HCT116 (cell line): ENCODE results near the gene PEAK3. TPM values are rescaled to one million over a fixed set of nuclear protein-coding genes. Genes with fewer than 3 reads are reported as not detected.

Source experiments
- ATAC-seq: fragments of 200-7000 bp; cut with Tn5 transposase; 2 replicates; pipeline ENCODE4 v1.9.1; 2020; ENCODE audit warnings: mild to moderate bottlenecking, moderate library complexity
- BruUV-seq: library from RNA; stranded (reverse); fragments of 400-500 nt; replicated peaks from 2 replicates; lab custom pipeline; 2021; lab: Mats Ljungman, UMichigan
- CTCF ChIA-PET: fragments of 300-600 bp; sonication (Branson Sonifier 250); formaldehyde crosslinking; loops from one replicate; lab custom pipeline; 2021; ENCODE audit warnings: antibody characterized with exemption; lab: Charles Lee
- POLR2A ChIA-PET: fragments of 300-600, 350-600 bp; sonication (Branson Sonifier 250); formaldehyde crosslinking; loops from one replicate; lab custom pipeline; 2021; ENCODE audit warnings: antibody characterized with exemption; lab: Charles Lee
- RAD21 ChIA-PET, 2 experiments: fragments of 300-600 bp; sonication (Branson Sonifier 250); formaldehyde crosslinking; loops; one replicate each; lab custom pipeline; 2023; ENCODE audit warnings: low total read pairs in 2 of 2; ENCODE audit not compliant: uncharacterized antibody in 2 of 2, unreplicated experiment in 2 of 2, low non-redundant PET in 1 of 2; lab: Charles Lee
- DNase-seq: peaks from one replicate; pipeline ENCODE4 v3.0.0-alpha.2; 2010; ENCODE audit warnings: low read depth, low spot score
- H2AFZ ChIP-seq: fragments of 200-600 bp; shearing (Covaris generic), sonication (generic); 2 replicates; pipeline ENCODE4 v1.6.1; 2017; ENCODE audit warnings: low read depth, mixed run types, mixed read lengths, antibody characterized with exemption, low read length; ENCODE audit not compliant: poor library complexity, severe bottlenecking
- H3K27ac ChIP-seq: 2 replicates; pipeline ENCODE4 v1.5.1; 2012; ENCODE audit warnings: low read depth, low read length
- H3K27me3 ChIP-seq: fragments of 200-600 bp; sonication (generic); 2 replicates; pipeline ENCODE4 v1.6.1; 2016; ENCODE audit warnings: mixed run types, low read length, mixed read lengths; ENCODE audit not compliant: insufficient read depth
- H3K36me3 ChIP-seq, 2 experiments: fragments of 200-500 bp in 1 of 2; fragments of 200-600 bp in 1 of 2; sonication (Bioruptor generic) in 1 of 2; sonication (generic) in 1 of 2; 2 replicates each; pipeline versions ENCODE4 v1.5.1 to v1.6.1; 2014 to 2016; ENCODE audit warnings: low read length in 2 of 2, inconsistent platforms in 1 of 2, mixed read lengths in 1 of 2, mixed run types in 1 of 2; ENCODE audit not compliant: insufficient read depth in 2 of 2, control insufficient read depth in 1 of 2
- H3K4me1 ChIP-seq, 2 experiments: fragments of 200-600 bp in 1 of 2; sonication (generic) in 1 of 2; 2 replicates each; pipeline versions ENCODE4 v1.5.1 to v1.6.1; 2012 to 2017; ENCODE audit warnings: low read length in 2 of 2, inconsistent platforms in 1 of 2, mild to moderate bottlenecking in 1 of 2, mixed read lengths in 1 of 2, mixed run types in 1 of 2, moderate library complexity in 1 of 2; ENCODE audit not compliant: insufficient read depth in 2 of 2, control insufficient read depth in 1 of 2
- H3K4me2 ChIP-seq: fragments of 200-600 bp; sonication (generic); 2 replicates; pipeline ENCODE4 v1.6.1; 2017; ENCODE audit warnings: mixed run types, low read length, mixed read lengths
- H3K4me3 ChIP-seq, 2 experiments: fragments of 200-600 bp in 1 of 2; sonication (generic) in 1 of 2; replicated peaks in 1 of 2; 2 replicates each; pipeline ENCODE4 v1.5.1; 2011 to 2016; ENCODE audit warnings: low read length in 2 of 2, control low read depth in 1 of 2, low read depth in 1 of 2, mild to moderate bottlenecking in 1 of 2, mixed read lengths in 1 of 2, mixed run types in 1 of 2
- H3K79me2 ChIP-seq: fragments of 200-600 bp; sonication (generic); 2 replicates; pipeline ENCODE4 v1.6.1; 2017; ENCODE audit warnings: mild to moderate bottlenecking, mixed run types, low read length, moderate library complexity, mixed read lengths; ENCODE audit not compliant: insufficient read depth
- H3K9ac ChIP-seq: fragments of 200-600 bp; sonication (generic); 2 replicates; pipeline ENCODE4 v1.6.1; 2016; ENCODE audit warnings: low read length, mixed read lengths
- H3K9me2 ChIP-seq: fragments of 200-600 bp; sonication (generic), shearing (Covaris generic); 2 replicates; pipeline ENCODE4 v1.6.1; 2017; ENCODE audit warnings: mixed run types, mild to moderate bottlenecking, moderate library complexity; ENCODE audit not compliant: insufficient read depth
- H3K9me3 ChIP-seq, 2 experiments: fragments of 200-500 bp in 1 of 2; fragments of 200-600 bp in 1 of 2; sonication (Bioruptor generic) in 1 of 2; sonication (generic) in 1 of 2; 2 replicates each; pipeline ENCODE4 v1.6.1; 2014 to 2017; ENCODE audit warnings: low read length in 2 of 2, mixed read lengths in 2 of 2, inconsistent platforms in 1 of 2, low read depth in 1 of 2, mild to moderate bottlenecking in 1 of 2, mixed run types in 1 of 2, moderate library complexity in 1 of 2; ENCODE audit not compliant: control insufficient read depth in 1 of 2, insufficient read depth in 1 of 2
- H4K20me1 ChIP-seq: fragments of 200-600 bp; sonication (generic), shearing (Covaris generic); 2 replicates; pipeline ENCODE4 v1.6.1; 2017; ENCODE audit warnings: mixed run types, mild to moderate bottlenecking, moderate library complexity; ENCODE audit not compliant: insufficient read depth
- EGR1 ChIP-seq: IDR thresholded peaks from 2 replicates; pipeline ENCODE4 v1.6.1; 2012; ENCODE audit warnings: low read depth
- EZH2 ChIP-seq: fragments of 200-600 bp; sonication (generic); IDR thresholded peaks from 2 replicates; pipeline ENCODE4 v1.6.1; 2017; ENCODE audit warnings: antibody characterized with exemption, mixed run types
- SRF ChIP-seq: IDR thresholded peaks from 2 replicates; pipeline ENCODE4 v1.6.1; 2012; ENCODE audit warnings: low read depth
- TCF7L2 ChIP-seq: IDR thresholded peaks from 2 replicates; pipeline ENCODE4 v1.7.0; 2011; ENCODE audit warnings: borderline replicate concordance, inconsistent platforms; ENCODE audit not compliant: insufficient read depth, insufficient read length; ENCODE audit errors: extremely low read depth
- ZFX ChIP-seq: fragments of 450-650 bp; IDR thresholded peaks from 2 replicates; pipeline ENCODE4 v1.6.1; 2017
- intact Hi-C: fragments of 100-400 bp; cut with micrococcal nuclease; formaldehyde crosslinking; loops from 2 replicates; pipeline ENCODE4 v1.10.0; 2022
- total RNA-seq: library from RNA; stranded (reverse); gene quantifications from one replicate; pipeline ENCODE4 v1.2.1, GENCODE V29; 2021; ENCODE audit not compliant: unreplicated experiment
- TF ChIP-seq, protein P1 (sequence below): IDR thresholded peaks from 2 replicates; pipeline ENCODE4 v1.6.1; 2011; ENCODE audit warnings: mild to moderate bottlenecking, low read length, moderate library complexity; ENCODE audit not compliant: insufficient replicate concordance; ENCODE audit errors: extremely low read depth

PEAK3 gene
- total RNA-seq, 1 experiment from 2014 or later: not detected

DNA sequence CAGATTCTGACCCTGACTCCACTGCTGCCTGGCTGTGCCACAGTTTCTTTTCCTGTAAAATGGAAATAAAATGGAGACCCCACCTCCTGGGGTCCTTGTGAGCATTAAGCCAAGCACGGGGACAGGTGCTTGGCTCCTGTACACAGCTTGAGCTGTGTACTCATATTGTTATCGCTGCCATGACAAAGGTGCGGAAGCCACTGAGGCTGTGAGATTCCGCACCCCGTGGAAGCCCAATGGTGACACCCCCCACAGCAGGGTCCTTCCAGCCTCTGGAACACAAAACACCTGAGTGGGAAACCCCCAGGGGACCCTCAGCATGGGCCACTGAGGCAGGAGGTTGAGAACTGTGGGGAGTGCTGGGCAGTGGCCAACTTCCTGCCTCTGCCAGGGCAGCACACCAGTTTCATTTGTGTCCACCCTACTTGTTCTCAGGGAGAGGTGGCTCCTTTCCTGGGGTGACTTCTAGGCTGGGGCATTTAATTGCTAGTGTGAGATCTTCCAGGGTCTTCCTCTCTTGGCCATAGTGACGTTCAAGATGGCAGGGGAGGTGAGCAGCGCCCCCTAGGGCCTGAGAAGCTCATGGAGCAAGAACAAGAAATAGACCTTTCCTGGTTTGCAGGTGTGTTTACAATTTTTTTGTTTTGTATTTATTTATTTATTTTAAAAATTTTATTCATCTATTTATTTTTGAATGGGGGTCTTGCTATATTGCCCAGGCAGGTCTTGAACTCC, 20.4 kb downstream of the PEAK3 start (continued):
- TF ChIP-seq, protein P1, sequence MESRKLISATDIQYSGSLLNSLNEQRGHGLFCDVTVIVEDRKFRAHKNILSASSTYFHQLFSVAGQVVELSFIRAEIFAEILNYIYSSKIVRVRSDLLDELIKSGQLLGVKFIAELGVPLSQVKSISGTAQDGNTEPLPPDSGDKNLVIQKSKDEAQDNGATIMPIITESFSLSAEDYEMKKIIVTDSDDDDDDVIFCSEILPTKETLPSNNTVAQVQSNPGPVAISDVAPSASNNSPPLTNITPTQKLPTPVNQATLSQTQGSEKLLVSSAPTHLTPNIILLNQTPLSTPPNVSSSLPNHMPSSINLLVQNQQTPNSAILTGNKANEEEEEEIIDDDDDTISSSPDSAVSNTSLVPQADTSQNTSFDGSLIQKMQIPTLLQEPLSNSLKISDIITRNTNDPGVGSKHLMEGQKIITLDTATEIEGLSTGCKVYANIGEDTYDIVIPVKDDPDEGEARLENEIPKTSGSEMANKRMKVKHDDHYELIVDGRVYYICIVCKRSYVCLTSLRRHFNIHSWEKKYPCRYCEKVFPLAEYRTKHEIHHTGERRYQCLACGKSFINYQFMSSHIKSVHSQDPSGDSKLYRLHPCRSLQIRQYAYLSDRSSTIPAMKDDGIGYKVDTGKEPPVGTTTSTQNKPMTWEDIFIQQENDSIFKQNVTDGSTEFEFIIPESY: no peak
- no peak for TF ChIP-seq ZFX

GRCh38 chr19:2260341-2260805, 21.6 kb downstream of the PEAK3 start:
- H3K27ac ChIP-seq: no peak overlapping the region
- no peaks in the 10 kb centered on the region for H3K9me3 ChIP-seq
- BruUV-seq: no TSS peak
- no peak overlapping the region for H3K9ac ChIP-seq
- H3K27me3 ChIP-seq: no peaks in the 10 kb centered on the region
- POLR2A ChIA-PET: interaction anchor here (0.7 to 0.8 kb wide), 2 partner anchors 11 to 103 kb away, joined by 3 to 9 read pairs; no protein-coding TSS in a partner anchor
- no peaks in the 10 kb centered on the region for H4K20me1 ChIP-seq
- RAD21 ChIA-PET: no interaction called here
- intact Hi-C loops: no loop called here
- H2AFZ ChIP-seq: no peak overlapping the region
- DNase-seq (no peak), ATAC-seq (no peak)
- CTCF ChIA-PET: interaction anchor here (0.7 to 1.2 kb wide), 2 partner anchors 10 to 15 kb away, joined by 3 to 4 read pairs; no protein-coding TSS in a partner anchor
- H3K4me1 ChIP-seq: peaks cover 6% of the 10 kb centered on the region in 2 experiments; a peak in 3 of 4 replicates
- no peak overlapping the region for H3K4me3 ChIP-seq
- TF ChIP-seq SRF: no peak
- TF ChIP-seq EZH2: no peak
- no peak for TF ChIP-seq EGR1
- TF ChIP-seq TCF7L2: no peak
- no peaks in the 10 kb centered on the region for H3K9me2 ChIP-seq
- no peak overlapping the region for H3K4me2 ChIP-seq
- H3K79me2 ChIP-seq: no peaks in the 10 kb centered on the region
- no peaks in the 10 kb centered on the region for H3K36me3 ChIP-seq
